Measurements from ENCODE around the gene ARID5A.

The ARID5A gene

DNA sequence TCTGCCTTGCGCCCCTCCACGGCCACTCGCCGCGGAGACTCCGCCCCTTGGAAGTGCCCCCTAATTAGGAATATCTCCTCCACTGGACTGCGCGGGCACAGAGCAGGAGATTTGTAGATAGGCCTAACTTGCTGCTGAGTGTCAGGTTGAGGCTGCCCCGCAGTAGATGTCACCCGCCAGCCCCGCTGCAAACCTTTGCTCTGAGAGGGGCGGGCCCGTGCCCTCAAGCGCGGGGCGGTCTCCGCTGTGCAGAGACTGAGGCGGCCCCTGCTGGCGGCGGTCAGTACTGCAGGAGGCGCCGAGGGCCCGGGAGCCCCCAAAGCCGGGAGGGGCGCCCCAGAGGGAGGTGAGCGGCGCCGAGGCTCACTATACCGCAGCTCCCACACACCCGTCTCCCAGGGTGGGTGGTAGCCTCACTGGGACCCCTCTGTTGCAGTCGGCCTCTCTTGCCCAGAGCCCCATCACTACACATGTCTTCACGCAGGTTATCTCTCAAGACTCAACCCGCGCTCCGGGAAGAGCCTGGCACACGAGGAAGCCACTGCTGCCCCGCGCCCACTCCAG lies 28.5 kb upstream of the ARID5A start:
- DNase-seq, result peak; percentile 93 to 94

DNA sequence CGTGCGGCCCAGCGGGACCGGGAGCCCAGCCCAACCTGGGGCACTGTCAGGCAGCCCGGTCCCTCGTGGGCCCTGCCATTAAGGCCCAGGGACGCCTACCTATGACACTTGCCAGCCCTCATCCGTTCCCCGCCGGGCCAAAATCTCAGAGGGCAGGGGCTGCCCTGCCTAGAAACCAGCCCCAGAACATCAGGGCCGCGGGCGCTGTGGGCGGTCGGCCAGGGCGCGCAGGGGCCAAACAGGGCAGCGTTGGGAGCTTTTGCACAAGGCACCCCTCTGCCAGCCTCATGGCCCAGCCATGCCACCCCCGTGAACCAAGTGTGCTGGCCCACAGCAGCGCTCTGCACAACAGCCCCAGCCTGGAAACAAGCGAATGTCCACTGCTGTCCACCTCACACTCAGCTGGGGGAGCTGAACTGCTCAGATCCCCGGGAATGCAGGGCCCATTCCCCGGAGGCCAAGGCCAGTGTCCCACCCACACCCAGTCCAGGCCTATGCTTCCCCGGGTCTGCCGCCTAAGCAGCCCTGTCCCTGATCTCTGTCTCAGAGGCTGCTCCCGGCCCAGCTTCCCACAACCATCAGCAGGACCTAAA lies 27.9 kb upstream of the ARID5A start:
- no peak for DNase-seq

DNA sequence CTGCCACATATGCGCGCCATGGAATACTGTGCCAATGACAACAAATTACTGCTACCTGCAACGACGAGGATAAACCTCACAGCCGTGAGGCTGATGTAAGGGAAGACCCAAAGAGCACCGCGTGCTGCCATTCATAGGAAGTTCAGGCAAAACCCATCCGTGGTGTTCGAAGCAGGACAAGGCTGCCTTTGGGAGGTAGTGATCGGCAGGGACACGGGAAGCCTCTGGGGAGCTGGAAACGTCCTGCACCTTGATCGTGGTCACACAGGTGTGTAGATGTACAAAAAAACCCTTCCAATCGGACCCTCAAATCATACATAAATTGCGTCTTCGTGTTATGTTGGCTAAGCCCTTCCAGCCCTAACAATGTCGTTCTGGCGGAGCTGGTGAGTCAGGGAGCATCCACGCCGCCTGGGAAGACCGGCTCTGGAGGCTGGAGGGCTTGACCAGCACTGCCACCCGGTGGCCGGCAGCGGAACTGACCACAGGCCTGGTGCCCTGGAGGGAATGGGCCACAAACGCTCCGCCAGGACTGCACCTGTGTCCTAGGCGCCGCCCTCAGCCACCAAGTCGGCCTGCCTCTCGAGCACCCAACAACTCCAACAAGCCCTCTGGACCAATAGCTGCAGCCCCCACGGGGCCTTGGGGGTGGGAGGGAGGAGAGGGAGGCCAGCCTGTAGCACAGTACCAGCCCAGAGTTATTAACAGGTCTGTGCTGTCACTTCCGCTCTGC lies 27.3 kb upstream of the ARID5A start:
- peak; percentile 73 to 85 for DNase-seq

DNA sequence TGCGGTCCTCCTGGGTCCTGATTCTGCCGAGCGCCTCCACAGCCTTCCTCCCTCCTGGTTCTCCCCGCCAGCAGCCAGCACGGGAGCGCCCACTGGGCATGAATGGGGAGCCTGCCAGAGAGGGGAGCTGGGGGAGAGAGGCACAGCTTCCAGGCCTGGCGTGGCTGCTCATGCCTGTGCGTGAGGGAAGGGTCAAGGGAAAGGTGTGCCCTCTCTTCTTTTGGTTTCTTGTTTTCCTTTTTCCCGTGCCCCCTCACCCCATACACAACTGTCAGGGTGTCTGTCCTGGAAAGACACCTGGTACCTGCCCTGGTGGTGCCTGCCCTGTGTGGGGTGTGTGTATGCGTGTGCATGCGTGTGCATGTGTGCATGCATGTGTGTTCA lies 26.7 kb upstream of the ARID5A start:
- no peak for DNase-seq

DNA sequence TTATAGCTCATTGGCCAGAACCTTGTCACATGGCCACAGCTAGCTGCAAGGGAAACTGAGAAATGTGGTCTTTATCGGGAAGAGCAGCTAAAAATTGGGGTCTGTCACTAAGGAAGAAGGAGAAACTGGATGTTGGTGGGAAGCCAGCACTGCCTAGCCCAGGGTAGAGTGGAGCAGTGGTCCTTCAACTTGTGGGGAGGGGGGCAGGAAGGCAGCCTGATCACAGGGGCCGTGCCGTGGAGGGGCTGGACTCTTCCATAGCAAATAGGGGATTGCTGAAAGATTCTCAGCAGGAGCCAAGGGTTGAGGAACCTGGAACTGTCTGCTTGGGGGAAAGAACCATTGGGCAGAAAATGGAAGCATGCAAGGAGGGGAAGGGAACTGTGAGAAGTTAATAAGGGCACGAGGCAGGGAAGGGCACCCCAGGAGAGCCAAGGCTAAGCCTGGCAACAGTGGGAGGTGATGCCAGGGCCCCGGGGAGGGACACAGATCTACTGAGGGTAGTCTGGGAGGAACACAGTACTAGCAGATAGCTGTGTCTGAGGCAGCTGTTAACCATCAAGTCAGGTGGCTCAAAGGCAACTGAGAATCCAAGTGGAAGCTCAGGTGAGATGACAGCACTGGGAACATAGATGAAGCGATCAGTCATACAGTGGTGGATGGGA lies 25.5 kb upstream of the ARID5A start:
- DNase-seq, result no peak

DNA sequence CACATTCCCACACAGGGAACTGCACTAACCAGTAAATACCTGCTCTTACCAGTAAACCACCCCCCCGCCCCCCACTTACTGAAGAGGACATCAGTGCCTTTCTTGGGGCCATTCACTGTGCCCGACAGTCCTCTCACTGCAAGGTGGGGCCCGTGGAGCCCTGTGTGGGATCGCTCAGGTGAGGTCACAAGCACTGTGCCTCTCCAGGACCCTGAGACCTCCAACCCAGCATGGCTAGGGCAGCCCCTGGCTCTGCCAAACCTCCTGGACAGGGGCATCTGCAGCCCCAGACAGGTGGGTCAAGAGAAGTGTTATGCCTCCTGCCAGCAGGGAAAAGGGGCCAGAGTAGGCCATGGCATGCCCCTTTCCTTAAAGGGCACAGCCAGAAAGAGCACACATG lies 24.7 kb upstream of the ARID5A start:
- no peak for DNase-seq

DNA sequence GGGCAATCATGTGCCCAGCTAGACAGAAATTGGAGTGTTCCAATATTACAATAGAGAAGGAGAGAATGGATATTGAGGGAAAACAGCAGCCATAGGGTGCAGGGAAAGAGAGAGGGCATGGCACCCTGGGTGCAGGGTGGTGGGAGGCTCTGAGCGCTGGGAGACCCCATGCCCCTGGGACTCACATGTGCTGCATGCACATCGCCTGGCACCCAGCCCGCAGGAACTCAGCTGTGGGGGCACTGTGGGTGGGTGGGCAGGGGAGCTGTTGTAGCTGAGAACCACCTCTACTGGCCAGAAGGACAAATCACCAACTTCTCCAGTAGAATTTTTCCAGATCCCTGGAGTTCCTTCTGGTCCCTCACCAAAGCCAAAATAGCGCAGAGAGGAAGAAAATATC lies 24.2 kb upstream of the ARID5A start:
- no peak for DNase-seq

DNA sequence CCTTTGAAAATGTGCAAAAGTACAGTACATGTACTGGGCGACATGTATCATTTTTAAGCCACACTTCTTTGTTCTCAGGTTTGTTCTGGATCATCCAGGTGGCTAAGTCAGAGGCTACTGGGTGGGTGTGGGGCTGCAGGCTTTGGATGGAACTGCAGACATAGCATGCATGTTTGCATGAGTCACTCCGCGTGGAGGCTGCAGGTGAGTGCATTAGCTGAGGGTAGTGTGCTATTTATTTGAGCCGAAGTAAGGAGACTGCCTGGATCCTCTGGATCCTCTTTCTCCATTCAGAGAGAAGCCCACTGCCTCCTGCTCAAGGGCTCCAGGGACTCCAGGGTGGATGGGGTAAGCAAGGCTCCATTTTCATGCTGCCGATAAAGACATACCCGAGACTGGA lies 22.0 kb upstream of the ARID5A start:
- DNase-seq, result no peak

DNA sequence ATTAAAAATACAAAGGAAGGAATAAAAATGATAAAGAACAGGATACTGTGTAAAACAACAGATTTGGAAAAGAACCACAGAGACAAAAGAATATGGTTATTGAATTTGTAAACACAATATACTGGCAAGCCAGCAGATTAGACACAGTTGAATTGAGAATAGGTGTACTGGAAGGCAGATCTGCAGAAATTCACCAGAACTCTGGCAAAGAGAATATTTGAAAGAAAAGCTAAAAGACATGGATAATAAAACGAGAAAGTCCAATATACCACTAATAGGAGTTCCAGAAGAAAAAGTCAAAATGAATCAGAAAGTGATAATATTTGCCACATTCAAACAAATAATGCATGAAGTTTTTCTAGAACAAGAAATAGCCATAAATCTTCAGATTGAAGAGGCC lies 19.5 kb upstream of the ARID5A start:
- no peak for DNase-seq

DNA sequence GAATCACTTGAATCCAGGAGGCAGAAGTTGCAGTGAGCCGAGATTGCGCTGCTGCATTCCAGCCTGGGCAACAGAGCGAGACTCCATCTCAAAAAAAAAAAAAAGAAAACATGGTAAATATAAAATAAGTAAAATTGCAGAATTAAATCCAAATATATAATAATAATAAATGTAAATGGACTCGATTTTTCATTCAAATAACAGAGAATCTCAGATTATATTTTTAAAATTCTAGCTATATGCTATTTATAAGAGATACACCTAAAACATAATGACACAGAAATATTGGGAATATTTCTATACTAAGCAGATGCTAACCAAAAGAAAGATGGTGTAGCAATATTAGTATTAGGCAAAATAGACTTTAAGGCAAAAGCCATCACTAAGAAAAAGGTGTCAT lies 16.3 kb upstream of the ARID5A start:
- DNase-seq, result no peak

DNA sequence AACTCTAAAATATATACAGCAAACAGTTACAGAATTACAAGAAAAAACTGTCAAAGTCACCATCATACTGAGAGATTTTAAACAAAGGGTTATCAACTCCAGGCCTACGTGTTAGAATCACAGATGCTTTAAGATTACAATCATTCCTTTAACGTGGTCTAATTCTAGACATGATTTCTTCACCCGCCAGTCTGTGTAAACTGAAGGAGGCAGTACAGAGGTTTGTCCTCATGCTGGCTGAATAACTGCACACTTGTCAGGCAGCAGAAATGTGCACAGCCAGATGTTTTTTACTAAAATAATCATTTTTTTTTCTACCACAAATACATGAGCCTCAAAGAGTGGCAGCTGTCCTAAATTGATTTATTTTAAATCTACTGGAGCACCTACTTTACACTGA lies 15.9 kb upstream of the ARID5A start:
- DNase-seq, result no peak

DNA sequence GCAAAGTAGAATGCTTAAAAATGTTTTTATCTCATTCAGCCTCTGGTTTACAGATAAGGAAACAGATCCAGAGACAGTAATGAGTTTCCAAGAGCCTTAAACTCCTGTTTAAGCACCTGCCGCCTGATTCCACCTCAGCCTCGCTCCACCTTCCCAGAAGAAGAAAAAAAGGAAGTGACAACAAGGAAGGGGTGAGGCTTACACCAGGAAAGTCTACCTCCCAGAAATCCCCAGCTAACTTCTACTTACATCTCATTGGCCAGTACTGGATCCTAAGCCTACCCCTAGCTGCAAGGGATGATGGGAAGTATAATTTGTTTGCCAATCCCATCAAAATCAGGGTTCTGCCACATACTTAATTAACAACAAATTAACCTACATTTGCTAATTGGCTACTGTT lies 15.3 kb upstream of the ARID5A start:
- DNase-seq, result no peak

DNA sequence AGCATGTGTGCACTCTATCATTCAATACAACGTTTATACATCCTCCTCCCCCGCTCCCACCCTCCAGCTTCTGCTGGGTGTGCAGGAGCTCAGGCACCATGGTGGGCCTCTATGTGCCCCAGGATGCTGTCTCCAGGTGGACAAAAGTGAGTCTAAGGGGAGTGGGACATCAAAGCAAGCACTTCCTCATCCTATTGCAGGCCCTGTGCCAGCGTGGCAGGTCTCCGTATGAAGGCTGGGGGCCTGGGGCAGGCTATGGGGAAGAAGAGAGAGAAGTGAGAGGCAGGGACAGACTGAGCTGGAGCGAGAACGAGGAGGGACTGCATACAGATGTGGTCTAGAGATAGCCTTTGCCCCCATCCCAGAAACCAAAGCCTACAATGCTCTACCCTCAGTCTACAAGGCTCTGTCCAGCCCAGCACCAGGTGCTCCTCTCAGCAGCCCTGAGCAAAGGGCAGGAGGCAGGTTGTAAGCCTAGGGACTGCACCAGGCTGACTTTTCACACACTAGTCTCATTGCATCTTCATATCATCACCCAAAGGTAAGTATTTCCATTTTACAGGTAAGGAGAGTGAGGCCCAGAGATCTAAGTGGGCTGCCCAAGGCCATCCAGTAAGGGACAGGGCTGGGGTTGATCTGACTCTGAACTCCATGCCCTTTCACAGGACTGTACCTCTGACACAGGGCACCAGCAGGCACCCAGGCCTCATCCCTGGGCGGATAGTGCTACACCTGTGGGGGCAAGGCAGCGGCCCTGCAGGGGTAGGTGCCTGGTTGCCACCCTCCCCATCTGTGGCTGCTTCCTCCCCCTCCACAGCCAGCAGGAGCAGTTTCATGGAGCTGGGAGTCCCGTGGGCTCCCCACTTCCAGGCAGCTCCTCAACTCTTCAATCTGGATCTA lies 14.0 kb upstream of the ARID5A start:
- DNase-seq, result no peak

DNA sequence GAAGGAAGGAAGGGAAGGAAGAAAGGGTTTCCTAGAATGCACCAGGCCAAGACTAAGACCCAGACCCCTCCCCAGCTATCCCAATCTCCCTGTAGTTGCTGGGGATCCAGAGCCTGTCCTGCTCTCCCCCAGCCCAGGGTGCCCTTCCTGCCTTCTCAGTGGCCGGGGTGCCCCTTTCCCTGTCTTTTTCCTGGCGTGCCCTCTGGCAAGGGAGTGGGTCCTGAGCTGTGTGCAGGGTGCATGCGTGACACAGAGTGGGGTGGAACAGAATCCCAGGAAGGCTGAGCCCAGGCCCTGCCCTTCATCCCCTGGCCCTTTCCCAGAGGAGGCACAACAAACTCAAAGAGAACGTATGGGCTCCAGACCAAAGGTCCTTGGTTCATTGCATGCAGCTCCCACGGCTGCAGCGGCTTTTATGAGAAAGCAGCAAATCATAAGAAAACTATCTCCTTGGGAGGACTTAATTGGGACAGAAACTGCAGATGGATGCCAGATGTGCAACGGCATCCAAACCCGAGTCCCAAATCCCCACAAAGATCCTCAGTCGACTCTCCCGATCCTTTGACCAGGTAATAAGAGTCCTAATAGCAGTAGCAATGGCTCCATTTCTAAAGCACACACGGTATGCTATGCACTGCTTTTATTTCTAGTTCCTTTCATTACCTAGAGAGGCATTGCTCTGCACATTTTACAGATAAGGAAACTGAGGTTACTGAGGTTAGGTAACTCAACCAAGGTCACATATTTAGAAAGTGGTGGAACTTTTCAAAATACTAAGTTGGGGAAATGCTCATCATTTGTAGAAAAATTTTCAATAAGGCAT lies 12.7 kb upstream of the ARID5A start:
- DNase-seq, result no peak

DNA sequence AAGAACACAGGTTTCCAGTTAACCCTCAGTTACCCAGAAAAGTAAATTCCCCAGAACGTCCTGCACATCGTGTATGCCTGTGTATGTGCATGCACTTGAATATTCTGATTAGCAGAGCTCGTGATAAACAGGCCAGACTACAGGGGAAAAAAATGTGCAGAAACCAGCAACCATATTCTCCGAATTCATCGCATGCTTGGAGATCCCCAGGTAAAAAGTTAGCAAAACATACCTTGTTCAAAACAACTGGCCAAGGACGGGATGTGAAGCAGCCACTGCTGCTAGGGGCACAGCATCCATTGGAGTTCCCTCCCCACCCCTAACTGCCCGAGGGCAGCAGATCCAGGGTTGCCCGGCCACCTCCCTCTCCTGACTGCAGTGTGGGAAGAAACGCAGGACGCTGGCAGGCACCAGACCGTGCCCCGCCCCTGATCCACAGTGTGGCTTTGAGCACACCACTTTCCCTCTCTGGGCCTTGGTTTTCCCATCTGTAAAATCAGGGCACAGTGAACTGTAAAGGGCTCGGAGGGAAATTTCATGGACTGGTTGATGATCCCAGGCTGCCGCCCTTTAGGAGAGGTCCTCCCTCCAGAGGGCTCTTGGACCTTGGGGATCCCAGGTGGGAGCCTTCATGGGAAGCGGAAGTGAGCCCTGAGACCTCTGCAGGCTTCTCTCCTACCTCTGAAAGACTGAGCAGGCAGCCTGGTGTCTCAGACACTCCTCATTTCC lies 11.9 kb upstream of the ARID5A start:
- no peak for DNase-seq

DNA sequence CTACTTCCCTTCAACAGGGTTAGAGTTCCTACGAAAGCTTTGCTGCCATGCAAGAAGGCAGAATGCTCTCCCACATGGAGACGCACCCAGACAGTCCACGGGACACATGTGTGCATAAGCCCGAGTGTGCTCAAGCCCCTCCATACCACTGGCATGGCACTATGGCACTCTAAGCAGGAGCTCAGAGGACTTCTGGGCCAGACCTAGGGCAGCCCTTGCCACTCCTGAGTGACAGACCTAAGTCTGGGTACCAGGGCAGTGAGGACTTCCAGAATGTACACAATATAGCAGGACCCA lies 11.4 kb upstream of the ARID5A start:
- no peak for DNase-seq

DNA sequence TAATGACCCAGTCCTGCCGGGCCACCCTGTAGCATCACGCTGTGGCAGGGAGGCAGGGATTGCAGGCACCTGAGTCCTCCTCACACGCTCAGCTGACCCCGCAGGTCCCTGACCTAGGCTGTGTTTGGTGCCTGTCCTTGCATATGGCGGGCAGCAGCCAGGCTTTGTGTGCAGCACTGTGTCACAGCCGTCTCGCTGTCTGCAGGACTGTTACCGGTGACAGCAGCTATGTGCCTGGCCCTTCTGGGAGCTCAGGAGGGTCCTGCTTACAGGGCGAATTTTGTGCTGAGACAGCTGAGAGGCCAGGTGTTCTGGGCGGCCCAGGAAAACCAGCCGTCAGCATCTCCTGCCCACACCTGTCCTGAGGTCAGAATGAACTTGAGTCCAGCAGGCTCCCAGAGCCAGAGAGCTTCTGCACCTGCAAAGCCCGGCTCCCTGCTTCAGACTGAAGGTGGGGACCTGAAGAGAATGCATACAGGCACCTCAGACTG lies 10.4 kb upstream of the ARID5A start:
- no peak for DNase-seq

DNA sequence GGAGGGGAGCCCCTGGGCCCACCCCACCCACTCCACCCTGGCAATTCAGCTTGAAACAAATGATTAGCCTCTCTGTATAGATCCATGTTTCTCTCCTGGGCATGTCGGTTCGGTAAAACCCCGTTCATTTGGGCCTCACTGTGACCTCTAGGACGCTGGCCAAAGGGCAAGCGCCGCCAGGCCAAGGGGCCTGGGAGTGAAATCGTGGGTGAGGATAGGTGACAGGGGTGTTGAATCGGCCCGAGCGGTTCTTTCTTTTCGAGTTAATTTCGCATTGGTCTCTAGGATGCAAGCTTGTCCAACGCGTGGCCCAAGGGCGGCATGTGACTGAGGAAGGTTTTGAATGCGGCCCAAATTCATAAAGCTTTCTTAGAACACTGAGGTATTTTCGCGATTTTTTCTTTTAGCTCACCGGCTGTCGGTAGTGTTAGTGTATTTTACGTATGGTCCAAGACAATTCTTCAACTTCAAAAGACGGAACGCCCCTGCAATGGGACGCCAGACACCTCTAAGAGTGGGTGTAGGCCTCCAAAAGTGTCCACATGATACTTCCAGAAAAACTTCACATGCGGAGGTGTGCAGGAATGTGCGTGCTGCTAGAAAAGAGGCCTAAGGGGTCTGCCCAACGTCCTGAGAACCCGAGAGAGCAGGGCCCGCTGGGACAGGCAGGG lies 9.8 kb upstream of the ARID5A start:
- no peak for DNase-seq

DNA sequence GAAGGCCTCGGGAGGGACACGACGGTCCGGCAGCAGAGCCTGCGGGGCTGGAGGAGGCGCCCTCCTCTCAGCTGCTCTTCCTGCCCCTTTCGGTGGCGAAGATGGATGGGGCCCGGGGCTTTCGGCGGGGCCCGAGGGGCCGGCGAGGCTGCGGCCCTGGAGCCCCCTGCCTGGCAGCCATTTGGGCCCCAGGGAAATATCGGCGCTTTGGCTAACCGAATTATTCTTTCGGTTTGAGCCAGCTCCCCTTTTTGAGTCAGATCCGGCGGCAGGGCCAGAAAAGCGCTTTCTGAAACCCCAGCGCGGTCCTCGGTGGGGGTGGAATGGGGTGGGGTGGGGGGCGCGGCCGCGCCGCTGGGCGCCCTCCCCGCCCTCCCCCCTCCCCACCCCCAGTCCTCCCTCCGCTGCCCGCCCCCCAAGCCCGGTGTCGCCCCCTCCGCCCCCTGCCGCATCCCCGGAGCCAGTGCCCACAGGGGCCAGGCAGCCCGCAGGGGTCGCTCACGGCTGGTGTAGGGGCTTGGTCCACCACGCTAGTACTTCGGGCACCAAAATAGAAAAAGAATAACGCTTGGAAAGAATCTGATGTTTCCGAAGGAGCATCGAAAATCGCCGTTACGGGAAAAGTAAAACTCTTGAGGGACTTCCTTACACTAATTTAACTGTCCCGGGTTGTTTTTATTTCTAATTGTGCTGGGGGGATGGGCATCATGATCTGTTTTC lies 9.1 kb upstream of the ARID5A start:
- peak; percentile 70 to 77 for DNase-seq

DNA sequence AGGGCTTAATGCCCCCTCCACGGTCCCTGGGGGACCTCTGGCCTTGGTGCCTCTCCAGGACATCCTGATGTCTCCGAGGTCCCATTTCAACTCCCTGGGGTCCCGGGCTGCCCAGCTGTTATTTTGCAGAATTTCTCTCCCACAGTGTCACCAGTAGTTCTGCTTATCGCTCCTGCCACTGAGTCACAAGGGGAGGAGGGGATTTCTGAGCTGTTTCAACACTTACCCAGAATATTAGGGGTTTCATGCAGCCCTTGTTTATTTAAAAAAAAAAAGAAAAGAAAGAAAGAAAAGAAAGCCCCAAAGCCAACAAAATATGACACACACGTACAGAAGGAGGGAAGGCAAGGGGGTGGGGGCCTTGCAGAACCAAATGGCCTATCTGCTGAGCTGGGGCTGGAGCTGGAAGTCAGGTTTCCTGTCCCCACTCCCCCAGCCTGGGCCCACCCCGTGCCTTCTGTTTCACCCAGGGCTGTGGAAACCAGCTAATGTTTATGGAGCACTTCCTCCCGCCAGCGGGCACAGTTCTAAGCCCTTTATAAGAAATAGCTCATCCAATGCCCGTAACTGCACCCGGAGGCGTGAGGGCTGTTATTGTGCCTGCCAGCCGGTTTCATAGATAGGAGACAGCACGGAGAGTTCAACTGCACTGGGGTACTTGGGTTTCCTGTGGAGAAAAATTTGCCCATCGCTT lies 8.4 kb upstream of the ARID5A start:
- DNase-seq, result peak; percentile 74 to 80

Data from stimulated activated CD4-positive, alpha-beta T cell treated with anti-CD3 and anti-CD28 coated beads, Interleukin-2, amount 100 ng/mL, for 24 hours (primary cell).